Hepatocyte (in vitro differentiated cells): ENCODE data around the gene HYI. TPM values are rescaled to one million over a fixed set of nuclear protein-coding genes. Genes with fewer than 3 reads are reported as not detected.
A peak's percentile ranks its signal among the peaks of the same experiment; 100 is the strongest.

Experiments
- DNase-seq: peaks from one replicate; pipeline ENCODE4 v3.0.0-alpha.2; 2016; ENCODE audit warnings: low spot score
- H2AFZ ChIP-seq: fragments of 200-600 bp; sonication (generic); 2 replicates; pipeline ENCODE4 v1.6.0; 2016; ENCODE audit warnings: antibody characterized with exemption, mild to moderate bottlenecking
- H3K27ac ChIP-seq: fragments of 200-600 bp; sonication (generic); 2 replicates; pipeline ENCODE4 v1.5.1; 2016; ENCODE audit warnings: mild to moderate bottlenecking
- H3K27me3 ChIP-seq: fragments of 200-600 bp; sonication (generic); 2 replicates; pipeline ENCODE4 v1.6.1; 2016
- H3K36me3 ChIP-seq: fragments of 200-600 bp; sonication (generic); replicated peaks from 2 replicates; pipeline ENCODE4 v1.5.1; 2016; ENCODE audit warnings: low read depth; ENCODE audit not compliant: insufficient read depth
- H3K4me1 ChIP-seq: fragments of 200-600 bp; sonication (generic); 2 replicates; pipeline ENCODE4 v1.5.1; 2016; ENCODE audit warnings: mild to moderate bottlenecking, moderate library complexity; ENCODE audit not compliant: insufficient read depth
- H3K4me2 ChIP-seq: fragments of 200-600 bp; sonication (generic); 2 replicates; pipeline ENCODE4 v1.6.0; 2016
- H3K4me3 ChIP-seq: fragments of 200-600 bp; sonication (generic); 2 replicates; pipeline ENCODE4 v1.5.1; 2016; ENCODE audit warnings: mild to moderate bottlenecking
- H3K79me2 ChIP-seq: fragments of 200-600 bp; sonication (generic); 2 replicates; pipeline ENCODE4 v1.6.0; 2017; ENCODE audit warnings: mild to moderate bottlenecking
- H3K9me2 ChIP-seq: fragments of 200-600 bp; sonication (generic); replicated peaks from 2 replicates; pipeline ENCODE4 v1.6.0; 2017; ENCODE audit warnings: mild to moderate bottlenecking; ENCODE audit not compliant: insufficient read depth
- H3K9me3 ChIP-seq: fragments of 200-600 bp; sonication (generic); 2 replicates; pipeline ENCODE4 v1.5.1; 2016; ENCODE audit warnings: low read depth, mild to moderate bottlenecking
- H4K20me1 ChIP-seq: fragments of 200-600 bp; sonication (generic); 2 replicates; pipeline ENCODE4 v1.6.0; 2016; ENCODE audit warnings: mild to moderate bottlenecking; ENCODE audit not compliant: insufficient read depth, poor library complexity, severe bottlenecking
- EZH2 ChIP-seq: fragments of 200-600 bp; sonication (generic); IDR thresholded peaks from 2 replicates; pipeline ENCODE4 v1.6.1; 2016; ENCODE audit warnings: antibody characterized with exemption, mild to moderate bottlenecking, borderline replicate concordance
- EZH2phosphoT487 ChIP-seq: fragments of 200-600 bp; sonication (generic); IDR thresholded peaks from one replicate; pipeline ENCODE4 v1.6.1; 2018; ENCODE audit warnings: antibody characterized with exemption, mild to moderate bottlenecking, low read depth, moderate library complexity; ENCODE audit not compliant: unreplicated experiment, severe bottlenecking
- WGBS: methylation state at CpG from one replicate; pipeline ENCODE4 v1.1.6; 2016; ENCODE audit warnings: low lambda C conversion rate; ENCODE audit errors: missing lambda C conversion rate; 5-methylcytosine and 5-hydroxymethylcytosine counted together
- polyA plus RNA-seq: library from polyadenylated mRNA; unstranded; fragments of >200 nt; fragmentation: Nextera tagmentation; extraction: Ambion mirVana; gene quantifications from 2 replicates; pipeline ENCODE4 v1.2.1, GENCODE V29; 2016
- total RNA-seq: library from RNA; depleted of rRNA; stranded (reverse); fragments of >200 nt; gene quantifications from 2 replicates; pipeline ENCODE4 v1.2.3, GENCODE V29; 2014
- TF ChIP-seq, protein P1 (sequence below): fragments of 200-600 bp; sonication (generic); IDR thresholded peaks from 2 replicates; pipeline ENCODE4 v1.5.1; 2016; ENCODE audit warnings: antibody characterized with exemption, mild to moderate bottlenecking; ENCODE audit not compliant: poor library complexity

Gene HYI
- total and polyA plus RNA-seq, 2 experiments from 2014 or later, result 30.7 to 37.5 TPM

DNA sequence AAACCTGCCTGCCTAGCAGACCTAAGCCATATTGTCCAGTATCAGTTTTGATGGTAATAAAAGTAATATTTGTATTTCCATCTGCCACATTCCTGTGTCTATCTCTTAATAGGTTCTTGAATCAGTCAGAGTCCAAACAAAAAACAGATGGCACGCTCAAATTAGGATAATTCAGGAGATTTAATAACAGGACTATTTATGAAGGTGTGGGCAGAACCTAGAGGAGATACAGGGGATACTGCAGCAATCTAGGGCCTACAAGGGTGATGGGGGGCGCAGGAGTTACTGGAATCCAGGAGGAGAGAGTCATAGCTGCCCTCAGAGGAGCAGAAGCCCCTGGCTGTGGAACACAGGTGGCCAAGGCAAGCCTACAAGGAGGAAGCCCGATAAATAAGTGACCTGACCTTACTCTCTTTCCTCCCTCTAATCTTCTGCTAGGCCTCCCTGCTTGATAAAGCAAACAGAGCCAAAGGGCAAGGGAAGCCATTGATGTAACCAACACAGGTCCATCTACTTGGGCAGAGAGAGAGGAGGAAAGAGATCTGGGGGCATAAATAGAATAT, 11.9 kb upstream of the HYI start:
- H3K4me3 ChIP-seq, result no peak overlapping the region
- no peaks in the 10 kb centered on the region for H3K9me3 ChIP-seq
- no peaks in the 10 kb centered on the region for H3K36me3 ChIP-seq
- H2AFZ ChIP-seq, result no peak overlapping the region
- H3K27ac ChIP-seq, result peak overlapping the region; percentile 83
- H3K27me3 ChIP-seq, result no peaks in the 10 kb centered on the region
- peaks cover 31% of the 10 kb centered on the region for H3K4me1 ChIP-seq
- H3K9me2 ChIP-seq, result no peaks in the 10 kb centered on the region
- H4K20me1 ChIP-seq, result no peaks in the 10 kb centered on the region
- no peaks in the 10 kb centered on the region for H3K79me2 ChIP-seq
- DNase-seq, result no peak
- H3K4me2 ChIP-seq, result peak overlapping the region; percentile 20
- no peak for TF ChIP-seq EZH2
- TF ChIP-seq, protein P1, sequence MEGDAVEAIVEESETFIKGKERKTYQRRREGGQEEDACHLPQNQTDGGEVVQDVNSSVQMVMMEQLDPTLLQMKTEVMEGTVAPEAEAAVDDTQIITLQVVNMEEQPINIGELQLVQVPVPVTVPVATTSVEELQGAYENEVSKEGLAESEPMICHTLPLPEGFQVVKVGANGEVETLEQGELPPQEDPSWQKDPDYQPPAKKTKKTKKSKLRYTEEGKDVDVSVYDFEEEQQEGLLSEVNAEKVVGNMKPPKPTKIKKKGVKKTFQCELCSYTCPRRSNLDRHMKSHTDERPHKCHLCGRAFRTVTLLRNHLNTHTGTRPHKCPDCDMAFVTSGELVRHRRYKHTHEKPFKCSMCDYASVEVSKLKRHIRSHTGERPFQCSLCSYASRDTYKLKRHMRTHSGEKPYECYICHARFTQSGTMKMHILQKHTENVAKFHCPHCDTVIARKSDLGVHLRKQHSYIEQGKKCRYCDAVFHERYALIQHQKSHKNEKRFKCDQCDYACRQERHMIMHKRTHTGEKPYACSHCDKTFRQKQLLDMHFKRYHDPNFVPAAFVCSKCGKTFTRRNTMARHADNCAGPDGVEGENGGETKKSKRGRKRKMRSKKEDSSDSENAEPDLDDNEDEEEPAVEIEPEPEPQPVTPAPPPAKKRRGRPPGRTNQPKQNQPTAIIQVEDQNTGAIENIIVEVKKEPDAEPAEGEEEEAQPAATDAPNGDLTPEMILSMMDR, result no peak
- TF ChIP-seq EZH2phosphoT487, result no peak
- 61% methylated on average over 3 of the region's 3 CpGs for WGBS

DNA sequence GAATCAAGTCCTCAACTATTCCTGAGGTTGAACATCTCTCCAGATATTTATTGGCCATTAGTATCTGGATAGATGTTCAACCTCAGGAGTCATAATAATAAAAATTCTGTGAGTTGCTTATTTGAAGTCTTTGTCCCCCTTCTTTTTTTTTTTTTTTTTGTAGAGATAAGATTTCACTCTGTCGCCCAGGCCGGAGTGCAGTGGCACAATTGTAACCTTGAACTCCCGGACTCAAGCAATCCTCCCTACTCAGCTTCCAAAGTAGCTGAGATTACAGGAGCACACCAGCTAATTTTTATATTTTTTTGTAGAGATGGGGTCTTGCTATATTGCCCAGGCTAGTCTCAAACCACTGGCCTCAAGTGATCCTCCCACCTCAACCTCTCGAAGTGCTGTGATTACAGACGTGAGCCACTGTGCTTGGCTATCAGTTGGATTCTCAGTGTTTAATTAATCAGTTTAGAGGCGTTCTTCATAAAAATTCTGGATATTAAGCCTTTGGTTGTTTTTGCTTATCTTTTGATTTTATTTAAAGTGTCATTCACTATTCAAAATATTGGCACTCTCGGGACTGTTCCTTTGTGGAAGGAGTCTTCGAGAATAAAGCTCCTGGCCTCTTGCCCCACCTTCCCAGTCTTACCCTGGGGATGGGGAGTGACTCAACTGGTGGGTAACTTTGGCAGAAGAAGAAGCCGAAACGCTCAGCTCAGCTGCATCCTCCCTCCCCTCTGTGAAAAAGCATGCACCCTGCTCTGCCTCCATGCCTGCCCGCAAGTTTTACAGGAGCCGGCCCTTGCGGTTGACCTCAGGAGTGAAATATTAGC, 11.2 kb upstream of the HYI start:
- Histone ChIP-seq H3K9me3 (no peaks in the 10 kb centered on the region), H3K36me3 (no peaks in the 10 kb centered on the region), H3K9me2 (no peaks in the 10 kb centered on the region), H3K4me2 (peak overlapping the region; percentile 20), H3K4me1 (peaks cover 31% of the 10 kb centered on the region), H4K20me1 (no peaks in the 10 kb centered on the region), H2AFZ (no peak overlapping the region), H3K79me2 (no peaks in the 10 kb centered on the region), H3K27ac (peak overlapping the region; percentile 83), H3K4me3 (no peak overlapping the region), H3K27me3 (no peaks in the 10 kb centered on the region)
- no peak for DNase-seq
- TF ChIP-seq, protein P1, result no peak
- TF ChIP-seq EZH2phosphoT487, result no peak
- TF ChIP-seq EZH2, result no peak
- 60% methylated on average over 13 of the region's 13 CpGs for WGBS

DNA sequence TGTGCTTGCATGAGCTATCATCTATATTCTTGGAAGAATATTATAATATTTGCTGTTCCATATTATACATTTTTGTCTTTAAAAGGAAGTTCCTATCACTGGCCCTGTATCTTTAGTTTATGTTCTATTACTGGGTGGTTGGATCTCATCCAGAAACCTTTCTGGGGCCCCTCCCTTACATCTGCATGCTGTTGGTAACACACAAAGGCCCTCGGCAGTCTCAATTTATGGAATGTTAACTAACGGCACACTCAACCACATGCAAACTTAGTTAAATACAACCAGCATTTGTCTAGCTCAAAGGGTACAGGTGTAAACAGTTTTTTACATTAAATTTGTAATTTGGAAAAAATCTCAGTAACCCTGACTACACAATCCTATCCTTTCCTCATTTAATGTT, 9.7 kb upstream of the HYI start:
- 45% methylated on average over 2 of the region's 2 CpGs for WGBS
- no peak for DNase-seq
- Histone ChIP-seq H3K27me3 (no peaks in the 10 kb centered on the region), H3K4me2 (no peak overlapping the region), H3K9me2 (no peaks in the 10 kb centered on the region), H3K4me1 (peaks cover 31% of the 10 kb centered on the region), H3K27ac (no peak overlapping the region), H3K79me2 (no peaks in the 10 kb centered on the region), H2AFZ (no peak overlapping the region), H3K4me3 (no peak overlapping the region), H3K9me3 (no peaks in the 10 kb centered on the region), H3K36me3 (no peaks in the 10 kb centered on the region), H4K20me1 (no peaks in the 10 kb centered on the region)
- TF ChIP-seq, protein P1, result no peak
- TF ChIP-seq EZH2phosphoT487 (no peak), EZH2 (no peak)
